ENCODE results near the gene TMEM138.
A peak's percentile ranks its signal among the peaks of the same experiment; 100 is the strongest.

Gene TMEM138

DNA sequence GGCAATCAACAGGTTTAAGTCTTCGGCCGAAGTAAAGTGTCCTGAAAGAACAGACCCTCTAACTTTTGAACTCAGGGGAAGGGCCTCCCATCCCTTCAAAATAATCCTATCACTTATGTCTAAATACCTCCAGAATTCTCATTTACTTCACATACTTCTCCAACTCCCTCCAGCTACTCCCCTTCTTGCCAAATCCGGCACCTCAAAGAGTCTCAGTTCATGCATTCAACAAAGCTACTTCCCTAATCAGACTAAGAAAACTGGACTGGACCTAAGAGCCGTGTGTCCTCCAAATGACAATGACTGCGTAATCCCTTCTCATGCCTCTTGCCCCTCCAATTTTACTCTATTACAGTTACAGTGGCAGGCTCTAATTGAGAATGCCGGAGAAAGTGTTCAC, 30.5 kb upstream of the TMEM138 start:
- H3K4me3 ChIP-seq (ENCODE audit: low read length), result peak overlapping the region; percentile 92
- TF ChIP-seq, protein P1, sequence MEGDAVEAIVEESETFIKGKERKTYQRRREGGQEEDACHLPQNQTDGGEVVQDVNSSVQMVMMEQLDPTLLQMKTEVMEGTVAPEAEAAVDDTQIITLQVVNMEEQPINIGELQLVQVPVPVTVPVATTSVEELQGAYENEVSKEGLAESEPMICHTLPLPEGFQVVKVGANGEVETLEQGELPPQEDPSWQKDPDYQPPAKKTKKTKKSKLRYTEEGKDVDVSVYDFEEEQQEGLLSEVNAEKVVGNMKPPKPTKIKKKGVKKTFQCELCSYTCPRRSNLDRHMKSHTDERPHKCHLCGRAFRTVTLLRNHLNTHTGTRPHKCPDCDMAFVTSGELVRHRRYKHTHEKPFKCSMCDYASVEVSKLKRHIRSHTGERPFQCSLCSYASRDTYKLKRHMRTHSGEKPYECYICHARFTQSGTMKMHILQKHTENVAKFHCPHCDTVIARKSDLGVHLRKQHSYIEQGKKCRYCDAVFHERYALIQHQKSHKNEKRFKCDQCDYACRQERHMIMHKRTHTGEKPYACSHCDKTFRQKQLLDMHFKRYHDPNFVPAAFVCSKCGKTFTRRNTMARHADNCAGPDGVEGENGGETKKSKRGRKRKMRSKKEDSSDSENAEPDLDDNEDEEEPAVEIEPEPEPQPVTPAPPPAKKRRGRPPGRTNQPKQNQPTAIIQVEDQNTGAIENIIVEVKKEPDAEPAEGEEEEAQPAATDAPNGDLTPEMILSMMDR (conservative IDR thresholded peaks at IDR 0.05; ENCODE audit: low read depth, low read length), result no peak

DNA sequence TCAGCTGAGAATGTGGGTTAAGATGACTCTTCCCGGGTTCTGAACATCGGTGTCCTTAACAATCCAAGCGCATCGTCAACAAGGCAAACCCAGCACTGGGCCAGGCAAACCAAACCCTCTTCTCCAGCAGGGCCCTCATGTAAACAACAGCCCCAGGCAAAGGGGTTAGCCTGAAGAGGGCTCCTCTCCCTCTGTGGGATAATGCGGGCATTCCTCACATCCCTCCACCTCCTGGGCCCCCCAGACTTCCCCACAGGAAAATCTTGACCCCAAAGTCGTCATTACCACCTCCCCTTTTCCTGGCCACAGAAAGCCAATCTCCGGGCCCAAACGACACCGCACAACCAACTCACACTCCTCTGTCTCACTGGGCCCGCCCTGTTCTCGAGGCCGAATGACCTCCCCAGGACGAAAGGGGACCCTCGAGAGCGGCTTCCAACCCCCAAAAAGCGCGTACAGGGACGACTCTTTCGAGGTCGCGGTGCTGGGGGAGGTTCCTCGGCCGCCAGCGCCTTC, 29.8 kb upstream of the TMEM138 start:
- DNase-seq (ENCODE audit: low read depth), result no peak

More for the DNA sequence above, 30.5 kb upstream of the TMEM138 start:
- DNase-seq (ENCODE audit: low read depth), result no peak

DNA sequence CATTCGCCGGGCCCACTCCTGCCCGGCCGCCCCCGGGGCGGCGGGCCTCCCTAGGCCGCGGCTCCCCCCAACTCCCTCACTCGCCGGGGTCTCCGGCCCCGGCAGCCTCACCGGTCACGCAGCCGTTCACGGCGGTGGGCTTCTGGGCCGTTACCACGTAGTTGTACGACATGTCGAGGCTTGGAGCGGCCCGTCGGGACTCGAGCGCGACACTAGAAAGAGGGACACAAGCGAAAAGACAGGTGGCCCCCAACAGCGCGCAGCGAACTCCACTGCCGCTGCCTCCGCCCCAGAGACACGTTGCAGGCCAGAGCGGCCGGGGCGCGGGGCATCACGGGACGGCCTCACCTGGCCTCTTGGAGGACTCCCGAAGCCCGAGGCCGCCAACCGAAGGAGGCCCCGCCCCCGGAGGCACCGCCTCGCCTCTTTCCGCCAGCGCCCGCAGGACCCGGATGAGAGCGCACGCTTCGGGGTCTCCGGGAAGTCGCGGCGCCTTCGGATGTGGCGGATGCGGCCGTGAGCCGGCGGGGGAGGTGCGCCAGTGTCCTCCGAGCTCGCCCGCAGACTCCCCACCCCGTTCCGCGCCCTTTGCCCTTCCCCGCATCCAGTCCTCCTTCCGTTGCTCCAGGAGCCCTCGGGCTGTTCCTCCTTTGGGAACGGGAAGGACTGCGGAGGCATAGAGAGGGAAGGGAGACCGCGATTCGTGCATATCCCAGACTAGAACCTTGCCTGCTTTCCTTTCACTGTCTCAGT, 29.2 kb upstream of the TMEM138 start, which contains the start of the genes DDB1 and TKFC:
TSS of gene DDB1 (minus strand) at position 309 of the 753 bp plus-strand sequence. CDS start at position 172, 137 bp downstream.
TSS of gene TKFC (plus strand) at position 432 of the 753 bp plus-strand sequence. CDS start 1,501 bp downstream, outside the sequence.
- DNase-seq (ENCODE audit: low read depth), result peak; percentile 64
- H3K4me3 ChIP-seq (ENCODE audit: low read length), result peak within 1 kb of the TSS; percentile 92
- TF ChIP-seq, protein P1 (conservative IDR thresholded peaks at IDR 0.05; ENCODE audit: low read depth, low read length), result no peak

More for the DNA sequence above, 29.8 kb upstream of the TMEM138 start:
- TF ChIP-seq, protein P1 (conservative IDR thresholded peaks at IDR 0.05; ENCODE audit: low read depth, low read length), result no peak
- H3K4me3 ChIP-seq (ENCODE audit: low read length), result peak overlapping the region; percentile 92

DNA sequence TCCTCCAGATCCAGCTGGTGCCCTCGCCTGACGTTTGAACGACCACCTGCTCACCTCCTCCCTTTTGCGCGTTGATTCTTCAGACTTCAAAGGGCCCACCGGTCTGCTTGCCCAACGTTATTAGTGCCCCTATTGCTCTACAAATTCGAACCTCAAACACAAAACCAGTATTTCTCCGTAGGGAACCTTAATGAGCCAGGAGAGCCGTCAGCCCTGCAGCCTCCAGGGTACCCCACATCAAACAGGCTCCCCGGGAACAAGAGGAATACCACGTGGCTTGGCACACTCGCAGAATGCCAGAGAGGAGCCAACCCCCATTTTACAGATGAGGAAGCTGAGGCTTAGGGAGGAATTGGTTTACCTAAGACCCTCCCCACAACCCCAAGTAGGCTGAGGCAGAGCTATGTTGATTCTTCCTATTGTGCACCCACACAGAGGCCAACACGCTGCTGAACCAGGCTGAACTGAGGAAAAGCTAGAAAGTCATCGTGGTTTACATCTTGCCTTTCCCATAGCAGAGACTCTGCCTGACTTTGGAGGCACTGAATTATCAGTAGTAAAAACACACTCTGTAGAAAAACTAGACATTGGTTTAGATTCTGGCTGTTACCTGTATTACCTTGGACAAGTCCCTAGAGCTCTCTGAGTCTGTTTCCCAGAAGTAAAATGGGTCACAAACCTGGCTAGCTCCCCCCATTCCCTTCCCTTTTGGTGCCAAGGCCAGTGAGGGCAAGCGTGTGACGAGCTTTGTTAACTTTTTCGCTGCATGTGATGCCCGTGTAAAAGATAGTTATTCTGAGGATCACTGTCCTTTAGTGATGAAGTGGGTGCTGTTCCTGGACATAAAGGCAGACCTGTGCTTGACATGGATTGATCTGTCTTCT, 28.4 kb upstream of the TMEM138 start:
- H3K4me3 ChIP-seq (ENCODE audit: low read length), result peak overlapping the region; percentile 92
- DNase-seq (ENCODE audit: low read depth), result no peak
- TF ChIP-seq, protein P1 (conservative IDR thresholded peaks at IDR 0.05; ENCODE audit: low read depth, low read length), result no peak

DNA sequence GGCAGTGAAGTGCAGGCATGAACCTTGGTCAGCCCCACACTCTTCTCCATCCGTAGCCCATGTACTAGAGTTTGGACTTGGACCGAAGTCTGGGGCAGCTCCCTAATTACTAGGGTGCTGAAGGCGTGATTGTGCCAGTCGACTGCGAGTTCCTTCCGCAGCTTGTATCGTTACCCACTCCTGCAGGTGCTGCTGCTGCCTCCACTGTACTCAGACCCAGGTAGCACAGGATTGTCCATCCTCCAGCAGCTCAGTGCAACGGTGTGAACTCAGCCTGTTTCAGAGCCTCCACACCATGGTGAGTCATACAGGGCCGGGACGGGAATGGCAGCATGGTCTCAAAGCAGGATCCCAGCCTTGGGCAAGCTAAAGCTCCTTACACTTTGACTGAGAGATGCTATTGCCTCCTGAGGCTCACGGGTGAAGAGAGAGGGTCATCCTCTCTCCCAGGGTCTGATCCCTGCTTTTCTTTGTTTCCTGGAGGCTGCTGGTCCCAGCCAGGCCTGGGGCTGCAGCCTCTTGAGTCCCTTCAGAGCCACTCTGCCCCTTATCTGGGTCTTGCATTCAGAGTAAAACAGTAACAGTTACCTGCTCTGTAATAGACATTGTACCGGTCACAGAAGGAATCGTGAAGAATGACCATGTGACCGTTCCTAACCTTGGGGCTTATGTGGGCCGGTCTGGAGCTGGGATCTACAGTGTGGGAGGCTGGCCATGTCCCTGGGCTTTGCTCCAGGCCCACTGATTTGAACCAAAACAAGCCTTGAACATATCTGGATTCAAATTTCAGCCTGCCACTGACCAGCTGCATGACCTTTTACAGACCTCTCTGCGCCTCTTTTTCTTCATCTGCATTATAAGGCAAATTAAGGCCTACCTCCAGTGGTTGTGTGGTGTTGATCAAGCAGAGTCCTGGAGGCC, 27.5 kb upstream of the TMEM138 start:
- TF ChIP-seq, protein P1 (conservative IDR thresholded peaks at IDR 0.05; ENCODE audit: low read depth, low read length), result no peak
- no peak overlapping the region for H3K4me3 ChIP-seq (ENCODE audit: low read length)
- DNase-seq (ENCODE audit: low read depth), result peak; percentile 29

DNA sequence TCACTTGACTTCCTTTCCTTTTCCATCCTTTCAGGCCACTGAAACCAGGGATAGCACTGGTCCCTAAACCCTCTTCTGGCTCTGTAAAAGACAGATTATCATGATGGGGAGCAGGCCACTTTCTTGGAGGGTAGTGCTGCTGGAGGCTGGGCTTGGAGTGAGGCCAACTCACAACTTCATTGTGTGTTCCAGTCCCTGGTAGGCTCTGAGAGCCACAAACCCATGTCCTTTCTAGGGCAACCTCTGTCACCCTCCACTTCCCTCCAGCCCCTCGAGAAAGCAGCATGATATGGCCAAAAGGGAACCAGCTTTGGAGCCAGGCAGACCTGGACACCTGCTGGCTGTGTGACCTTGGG, 26.8 kb upstream of the TMEM138 start:
- DNase-seq (ENCODE audit: low read depth), result no peak
- TF ChIP-seq, protein P1 (conservative IDR thresholded peaks at IDR 0.05; ENCODE audit: low read depth, low read length), result no peak
- no peak overlapping the region for H3K4me3 ChIP-seq (ENCODE audit: low read length)
